Adrenal gland (tissue), 5 donors: ENCODE measurements around the gene HNMT.

Experiments used
- CTCF ChIP-seq, 6 experiments: fragments of 450-650 bp in 4 of 6; fragments of 200-600 bp in 2 of 6; sonication (generic) in 1 of 6; IDR thresholded peaks; 1 replicate in 5 of 6; 2 replicates in 1 of 6; pipeline versions ENCODE4 v1.5.1 to v1.8.0; 2016 to 2021; ENCODE audit warnings: antibody characterized with exemption in 6 of 6, mild to moderate bottlenecking in 2 of 6, moderate library complexity in 1 of 6
- POLR2A ChIP-seq, 2 donors: fragments of 450-650 bp; IDR thresholded peaks; one replicate each; pipeline ENCODE4 v1.6.1; 2017; ENCODE audit warnings: antibody characterized with exemption in 2 of 2, mild to moderate bottlenecking in 2 of 2, moderate library complexity in 1 of 2
- donor health status: DM: no; HTN: no; CAD: no.

- TF ChIP-seq CTCF (IDR thresholded peaks at IDR 0.05) = no peak
- no peak for TF ChIP-seq POLR2A (IDR thresholded peaks at IDR 0.05)
Observed at GRCh38 chr2:138030459-138030858, 66.2 kb downstream of the HNMT start.
